OCI-LY1 (cell line): Measurements from ENCODE around the gene LRRFIP2.

Source experiments
- H2AFZ ChIP-seq: fragments of 200-600 bp; sonication (generic), shearing (Covaris generic); 2 replicates; pipeline ENCODE4 v1.6.0; 2014; ENCODE audit warnings: antibody characterized with exemption, mild to moderate bottlenecking, low read length
- H3F3A ChIP-seq: fragments of 200-600 bp; sonication (generic), shearing (Covaris generic); 2 replicates; pipeline ENCODE4 v1.6.0; 2014; ENCODE audit warnings: mild to moderate bottlenecking, antibody characterized with exemption, low read length, moderate library complexity; ENCODE audit not compliant: insufficient read depth
- H3K27ac ChIP-seq: fragments of 200-600 bp; sonication (generic); 2 replicates; pipeline ENCODE4 v1.5.1; 2014; ENCODE audit warnings: low read length, mixed run types, mild to moderate bottlenecking, low read depth; ENCODE audit not compliant: poor library complexity, severe bottlenecking
- H3K27me3 ChIP-seq: fragments of 200-600 bp; sonication (generic); 2 replicates; pipeline ENCODE4 v1.6.0; 2014; ENCODE audit warnings: antibody characterized with exemption, mild to moderate bottlenecking, low read length, moderate library complexity; ENCODE audit not compliant: insufficient read depth
- H3K36me3 ChIP-seq: fragments of 200-600 bp; sonication (generic); 2 replicates; pipeline ENCODE4 v1.6.1; 2014; ENCODE audit warnings: mild to moderate bottlenecking, antibody characterized with exemption, low read length, moderate library complexity, mixed read lengths; ENCODE audit not compliant: insufficient read depth
- H3K4me1 ChIP-seq: fragments of 200-600 bp; sonication (generic); 2 replicates; pipeline ENCODE4 v1.5.1; 2014; ENCODE audit warnings: mild to moderate bottlenecking, low read length, moderate library complexity; ENCODE audit not compliant: insufficient read depth, severe bottlenecking
- H3K4me2 ChIP-seq: fragments of 200-600 bp; sonication (generic), shearing (Covaris generic); 2 replicates; pipeline ENCODE4 v1.6.1; 2014; ENCODE audit warnings: low read length
- H3K4me3 ChIP-seq: fragments of 200-600 bp; sonication (generic); 2 replicates; pipeline ENCODE4 v1.5.1; 2014; ENCODE audit warnings: low read length, low read depth, mild to moderate bottlenecking, mixed read lengths; ENCODE audit not compliant: poor library complexity, severe bottlenecking
- H3K79me2 ChIP-seq: fragments of 200-600 bp; shearing (Covaris generic); 2 replicates; pipeline ENCODE4 v1.6.1; 2016; ENCODE audit warnings: mixed run types, low read length, mixed read lengths; ENCODE audit not compliant: insufficient read depth
- H3K9ac ChIP-seq: fragments of 200-600 bp; sonication (generic), shearing (Covaris generic); 2 replicates; pipeline ENCODE4 v1.6.1; 2014; ENCODE audit warnings: mild to moderate bottlenecking, low read length, mixed read lengths
- H3K9me2 ChIP-seq: fragments of 200-600 bp; sonication (generic), shearing (Covaris generic); 2 replicates; pipeline ENCODE4 v1.6.1; 2014; ENCODE audit warnings: low read depth, mild to moderate bottlenecking, low read length, mixed read lengths
- H3K9me3 ChIP-seq: fragments of 200-600 bp; shearing (Covaris generic); 2 replicates; pipeline ENCODE4 v1.6.1; 2014; ENCODE audit warnings: low read length, mixed read lengths
- H4K20me1 ChIP-seq: fragments of 200-600 bp; sonication (generic), shearing (Covaris generic); 2 replicates; pipeline ENCODE4 v1.6.0; 2016; ENCODE audit warnings: mild to moderate bottlenecking, low read length; ENCODE audit not compliant: insufficient read depth
- EZH2 ChIP-seq: fragments of 200-600 bp; sonication (generic), shearing (Covaris generic); IDR thresholded peaks from 2 replicates; pipeline ENCODE4 v1.8.0; 2017; ENCODE audit warnings: borderline replicate concordance, mixed run types, mild to moderate bottlenecking, antibody characterized with exemption, low read length, moderate library complexity, mixed read lengths
- TF ChIP-seq, protein P1 (sequence below): fragments of 200-600 bp; sonication (generic), shearing (Covaris generic); IDR thresholded peaks from 2 replicates; pipeline ENCODE4 v1.5.1; 2017; ENCODE audit warnings: mild to moderate bottlenecking, antibody characterized with exemption, low read length, moderate library complexity, mixed read lengths

LRRFIP2 gene

GRCh38 chr3:37071921-37072320 lies 102.5 kb downstream of the LRRFIP2 start:
- H3F3A ChIP-seq: no peaks in the 10 kb centered on the region
- H3K9ac ChIP-seq: no peak overlapping the region
- no peaks in the 10 kb centered on the region for H3K79me2 ChIP-seq
- no peak for TF ChIP-seq EZH2
- TF ChIP-seq, protein P1, sequence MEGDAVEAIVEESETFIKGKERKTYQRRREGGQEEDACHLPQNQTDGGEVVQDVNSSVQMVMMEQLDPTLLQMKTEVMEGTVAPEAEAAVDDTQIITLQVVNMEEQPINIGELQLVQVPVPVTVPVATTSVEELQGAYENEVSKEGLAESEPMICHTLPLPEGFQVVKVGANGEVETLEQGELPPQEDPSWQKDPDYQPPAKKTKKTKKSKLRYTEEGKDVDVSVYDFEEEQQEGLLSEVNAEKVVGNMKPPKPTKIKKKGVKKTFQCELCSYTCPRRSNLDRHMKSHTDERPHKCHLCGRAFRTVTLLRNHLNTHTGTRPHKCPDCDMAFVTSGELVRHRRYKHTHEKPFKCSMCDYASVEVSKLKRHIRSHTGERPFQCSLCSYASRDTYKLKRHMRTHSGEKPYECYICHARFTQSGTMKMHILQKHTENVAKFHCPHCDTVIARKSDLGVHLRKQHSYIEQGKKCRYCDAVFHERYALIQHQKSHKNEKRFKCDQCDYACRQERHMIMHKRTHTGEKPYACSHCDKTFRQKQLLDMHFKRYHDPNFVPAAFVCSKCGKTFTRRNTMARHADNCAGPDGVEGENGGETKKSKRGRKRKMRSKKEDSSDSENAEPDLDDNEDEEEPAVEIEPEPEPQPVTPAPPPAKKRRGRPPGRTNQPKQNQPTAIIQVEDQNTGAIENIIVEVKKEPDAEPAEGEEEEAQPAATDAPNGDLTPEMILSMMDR: no peak
- H4K20me1 ChIP-seq: no peaks in the 10 kb centered on the region
- no peak overlapping the region for H3K4me3 ChIP-seq
- no peak overlapping the region for H3K4me2 ChIP-seq
- H3K36me3 ChIP-seq: peaks cover 15% of the 10 kb centered on the region; the same call in 1 of the 2 replicates
- H2AFZ ChIP-seq: no peak overlapping the region
- H3K4me1 ChIP-seq: no peaks in the 10 kb centered on the region
- H3K27me3 ChIP-seq: no peaks in the 10 kb centered on the region
- H3K9me3 ChIP-seq: no peaks in the 10 kb centered on the region
- H3K9me2 ChIP-seq: no peaks in the 10 kb centered on the region
- no peak overlapping the region for H3K27ac ChIP-seq

- no peaks in the 10 kb centered on the region for H3K27me3 ChIP-seq
- no peaks in the 10 kb centered on the region for H3K9me2 ChIP-seq
- no peaks in the 10 kb centered on the region for H3F3A ChIP-seq
- no peak overlapping the region for H2AFZ ChIP-seq
- H3K4me1 ChIP-seq: no peaks in the 10 kb centered on the region
- H3K79me2 ChIP-seq: no peaks in the 10 kb centered on the region
- H4K20me1 ChIP-seq: no peaks in the 10 kb centered on the region
- H3K9ac ChIP-seq: no peak overlapping the region
- no peak overlapping the region for H3K27ac ChIP-seq
- no peaks in the 10 kb centered on the region for H3K9me3 ChIP-seq
- H3K4me3 ChIP-seq: no peak overlapping the region
- no peak for TF ChIP-seq EZH2
- TF ChIP-seq, protein P1: no peak
- no peak overlapping the region for H3K4me2 ChIP-seq
- peaks cover 10% of the 10 kb centered on the region; the same call in 1 of the 2 replicates for H3K36me3 ChIP-seq
These were observed 106.4 kb downstream of the LRRFIP2 start for GRCh38 chr3:37068031-37068430.

DNA sequence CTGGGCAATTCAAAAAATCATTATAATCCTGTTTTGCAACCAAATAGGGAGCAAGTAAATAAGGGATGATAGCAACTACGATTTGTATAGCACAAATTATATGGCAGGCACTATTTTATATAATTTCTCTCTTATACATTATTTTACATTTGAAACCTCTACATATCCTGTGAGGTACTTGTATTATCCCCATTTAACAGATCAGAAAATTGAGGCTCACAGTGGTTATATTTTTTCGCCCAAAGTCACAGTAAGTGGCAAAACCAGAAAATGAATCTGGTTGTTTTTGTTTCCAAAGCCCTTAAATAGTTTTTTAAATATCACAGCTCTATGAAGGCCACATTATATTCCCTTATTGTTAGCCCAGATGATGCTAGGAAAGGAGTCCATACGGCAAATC lies 106.8 kb downstream of the LRRFIP2 start:
- TF ChIP-seq, protein P1: no peak
- TF ChIP-seq EZH2: no peak
- no peak overlapping the region for H3K9ac ChIP-seq
- no peak overlapping the region for H2AFZ ChIP-seq

More for the DNA sequence above, 106.8 kb downstream of the LRRFIP2 start:
- Histone ChIP-seq H3F3A (no peaks in the 10 kb centered on the region), H3K27ac (no peak overlapping the region), H3K79me2 (no peaks in the 10 kb centered on the region), H3K9me3 (no peaks in the 10 kb centered on the region), H3K36me3 (peaks cover 10% of the 10 kb centered on the region; the same call in 1 of the 2 replicates), H3K9me2 (no peaks in the 10 kb centered on the region), H3K4me1 (no peaks in the 10 kb centered on the region), H3K4me3 (no peak overlapping the region), H4K20me1 (no peaks in the 10 kb centered on the region), H3K4me2 (no peak overlapping the region), H3K27me3 (no peaks in the 10 kb centered on the region)
